Cardiac muscle cell (in vitro differentiated cells and primary cell): ENCODE results near the gene MIS12. TPM values are rescaled to one million over a fixed set of nuclear protein-coding genes. Genes with fewer than 3 reads are reported as not detected.

ENCODE experiments used
- DNase-seq, 2 donors: peaks; one replicate each; pipeline versions ENCODE4 v3.0.0 to v3.0.0-alpha.2; 2010 to 2017; ENCODE audit warnings: low read depth in 1 of 2, low spot score in 1 of 2
- H3K27ac ChIP-seq: fragments of 200-600 bp; sonication (generic); 2 replicates; pipeline ENCODE4 v1.5.1; 2016
- H3K27me3 ChIP-seq: fragments of 200-600 bp; sonication (generic); 2 replicates; pipeline ENCODE4 v1.6.0; 2016; ENCODE audit warnings: control low read depth
- H3K36me3 ChIP-seq: fragments of 200-600 bp; sonication (generic); 2 replicates; pipeline ENCODE4 v1.5.1; 2016; ENCODE audit warnings: control low read depth
- H3K4me1 ChIP-seq: fragments of 200-600 bp; sonication (generic); 2 replicates; pipeline ENCODE4 v1.8.1; 2017; ENCODE audit warnings: low read depth, mild to moderate bottlenecking, mixed run types
- H3K4me3 ChIP-seq: fragments of 200-600 bp; sonication (generic); 2 replicates; pipeline ENCODE4 v1.5.1; 2016; ENCODE audit warnings: mild to moderate bottlenecking
- H3K9me3 ChIP-seq: fragments of 200-600 bp; sonication (generic); 2 replicates; pipeline ENCODE4 v1.5.1; 2017; ENCODE audit warnings: low read depth, mild to moderate bottlenecking, control low read depth
- polyA plus RNA-seq: library from polyadenylated mRNA; unstranded; fragments of >200 nt; fragmentation: Nextera tagmentation; extraction: Ambion mirVana; gene quantifications from 2 replicates; pipeline ENCODE4 v1.2.1, GENCODE V29; 2016
- total RNA-seq: library from RNA; depleted of rRNA; stranded (reverse); fragments of >200 nt; gene quantifications from 2 replicates; pipeline ENCODE4 v1.2.3, GENCODE V29; 2016
- TF ChIP-seq, protein P1 (sequence below): IDR thresholded peaks from 2 replicates; pipeline ENCODE4 v1.5.1; 2012; ENCODE audit warnings: low read depth, mild to moderate bottlenecking, low read length

MIS12 gene
- total and polyA plus RNA-seq, 2 experiments from 2014 or later, result 11.2 to 31.1 TPM

DNA sequence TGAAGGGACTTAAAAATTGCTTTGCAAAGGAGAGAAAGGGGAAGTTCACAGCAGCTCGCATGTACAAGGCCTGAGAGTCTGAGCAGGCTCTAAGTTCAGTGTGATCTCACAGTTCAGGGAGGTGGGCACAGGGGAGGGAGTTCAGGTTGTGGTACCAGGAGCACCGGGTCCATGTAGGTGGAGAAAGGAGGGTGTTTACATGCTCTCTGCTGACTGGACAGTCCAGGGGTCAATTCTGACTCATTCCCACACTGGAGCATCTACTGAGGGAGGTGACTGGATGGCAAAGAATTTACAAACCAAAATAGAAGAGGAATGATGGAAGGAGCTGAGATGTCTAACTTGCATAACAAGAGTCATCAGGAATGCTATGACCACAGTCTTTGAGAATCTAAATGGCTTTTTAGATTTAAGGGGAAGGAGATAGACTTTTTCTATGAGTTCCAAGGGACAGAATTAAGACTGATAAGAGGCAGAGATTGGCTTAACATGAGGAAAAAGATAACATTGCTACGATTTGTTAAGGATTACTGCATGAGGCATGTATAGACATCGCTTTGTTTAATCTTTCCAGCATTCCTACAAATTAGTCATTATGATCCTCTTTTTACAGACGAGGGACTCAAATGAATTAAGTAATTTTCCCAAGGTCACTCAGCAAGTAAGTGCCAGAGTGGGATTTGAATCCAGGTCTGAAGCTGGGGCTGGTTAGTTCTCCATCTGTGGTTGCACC is 29.9 kb downstream of the MIS12 start:
- peak in 1 of 2 donors; percentile 89 for DNase-seq
- Histone ChIP-seq H3K4me1 (no peaks in the 10 kb centered on the region), H3K4me3 (no peak overlapping the region), H3K27me3 (no peaks in the 10 kb centered on the region), H3K27ac (no peak overlapping the region), H3K36me3 (no peaks in the 10 kb centered on the region), H3K9me3 (no peaks in the 10 kb centered on the region)
- TF ChIP-seq, protein P1, sequence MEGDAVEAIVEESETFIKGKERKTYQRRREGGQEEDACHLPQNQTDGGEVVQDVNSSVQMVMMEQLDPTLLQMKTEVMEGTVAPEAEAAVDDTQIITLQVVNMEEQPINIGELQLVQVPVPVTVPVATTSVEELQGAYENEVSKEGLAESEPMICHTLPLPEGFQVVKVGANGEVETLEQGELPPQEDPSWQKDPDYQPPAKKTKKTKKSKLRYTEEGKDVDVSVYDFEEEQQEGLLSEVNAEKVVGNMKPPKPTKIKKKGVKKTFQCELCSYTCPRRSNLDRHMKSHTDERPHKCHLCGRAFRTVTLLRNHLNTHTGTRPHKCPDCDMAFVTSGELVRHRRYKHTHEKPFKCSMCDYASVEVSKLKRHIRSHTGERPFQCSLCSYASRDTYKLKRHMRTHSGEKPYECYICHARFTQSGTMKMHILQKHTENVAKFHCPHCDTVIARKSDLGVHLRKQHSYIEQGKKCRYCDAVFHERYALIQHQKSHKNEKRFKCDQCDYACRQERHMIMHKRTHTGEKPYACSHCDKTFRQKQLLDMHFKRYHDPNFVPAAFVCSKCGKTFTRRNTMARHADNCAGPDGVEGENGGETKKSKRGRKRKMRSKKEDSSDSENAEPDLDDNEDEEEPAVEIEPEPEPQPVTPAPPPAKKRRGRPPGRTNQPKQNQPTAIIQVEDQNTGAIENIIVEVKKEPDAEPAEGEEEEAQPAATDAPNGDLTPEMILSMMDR, result no peak

GRCh38 chr17:5522476-5522875 is 36.1 kb downstream of the MIS12 start:
- TF ChIP-seq, protein P1, result no peak
- no peaks in the 10 kb centered on the region for H3K9me3 ChIP-seq
- DNase-seq, result no peak

GRCh38 chr17:5523249-5523648 is 36.9 kb downstream of the MIS12 start:
- TF ChIP-seq, protein P1, result no peak
- H3K27me3 ChIP-seq, result no peaks in the 10 kb centered on the region
- no peak overlapping the region for H3K4me3 ChIP-seq
- no peak overlapping the region for H3K27ac ChIP-seq
- H3K4me1 ChIP-seq, result peaks cover 9% of the 10 kb centered on the region
- no peaks in the 10 kb centered on the region for H3K9me3 ChIP-seq
- H3K36me3 ChIP-seq, result no peaks in the 10 kb centered on the region
- no peak for DNase-seq

More at GRCh38 chr17:5522476-5522875, 36.1 kb downstream of the MIS12 start:
- Histone ChIP-seq H3K36me3 (no peaks in the 10 kb centered on the region), H3K27ac (no peak overlapping the region), H3K27me3 (no peaks in the 10 kb centered on the region), H3K4me1 (peaks cover 9% of the 10 kb centered on the region), H3K4me3 (no peak overlapping the region)

GRCh38 chr17:5526821-5527598 is 40.6 kb downstream of the MIS12 start:
- no peaks in the 10 kb centered on the region for H3K27me3 ChIP-seq
- no peak overlapping the region for H3K4me3 ChIP-seq
- no peaks in the 10 kb centered on the region for H3K36me3 ChIP-seq
- peaks cover 9% of the 10 kb centered on the region for H3K4me1 ChIP-seq
- peak overlapping the region; percentile 80 for H3K27ac ChIP-seq
- no peaks in the 10 kb centered on the region for H3K9me3 ChIP-seq
- TF ChIP-seq, protein P1, result no peak
- DNase-seq, result peak; percentile 79 to 90

DNA sequence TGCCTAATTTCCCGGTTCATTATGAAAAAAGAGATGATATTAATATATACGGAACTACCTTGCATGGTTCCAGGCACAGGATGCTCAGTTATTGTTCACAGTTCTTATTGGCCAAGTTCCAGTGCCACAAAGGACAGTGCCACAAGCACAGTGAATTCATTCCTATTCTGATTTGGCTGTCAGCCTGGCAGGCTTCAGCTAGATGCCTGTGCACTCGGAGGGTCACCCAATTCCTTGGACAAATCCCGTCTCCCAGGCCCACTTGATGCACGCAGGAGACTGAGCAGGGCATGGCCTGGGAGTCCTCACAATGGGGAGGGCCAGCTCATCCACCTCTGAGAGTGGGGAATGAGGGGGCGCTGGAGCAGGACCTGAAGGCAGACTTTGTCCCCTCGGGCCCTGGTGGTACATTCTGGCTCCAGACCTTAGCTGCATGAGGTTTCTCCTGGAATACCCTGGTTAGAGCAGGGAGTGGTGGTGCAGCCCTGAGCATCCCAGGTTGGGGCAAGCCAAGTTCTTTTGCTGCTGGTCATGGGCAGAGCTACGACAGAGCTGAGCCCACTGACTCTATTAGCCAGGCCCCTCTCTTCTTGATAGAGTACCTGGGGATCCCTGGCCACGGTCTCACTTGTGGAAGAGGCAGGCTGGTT is 41.4 kb downstream of the MIS12 start:
- peak overlapping the region; percentile 80 for H3K27ac ChIP-seq
- DNase-seq, result no peak
- H3K4me3 ChIP-seq, result no peak overlapping the region
- H3K4me1 ChIP-seq, result peaks cover 9% of the 10 kb centered on the region
- no peaks in the 10 kb centered on the region for H3K27me3 ChIP-seq
- H3K9me3 ChIP-seq, result no peaks in the 10 kb centered on the region
- no peaks in the 10 kb centered on the region for H3K36me3 ChIP-seq
- TF ChIP-seq, protein P1, result no peak
